H1 (cell line): ENCODE data around the gene LCE2C. TPM values are rescaled to one million over a fixed set of nuclear protein-coding genes. Genes with fewer than 3 reads are reported as not detected.

Experiments used
- POU5F1 ChIP-seq: IDR thresholded peaks from 2 replicates; pipeline ENCODE4 v1.6.1; 2011; ENCODE audit warnings: low read depth, mild to moderate bottlenecking, low read length, moderate library complexity
- USF2 ChIP-seq: IDR thresholded peaks from 2 replicates; pipeline ENCODE4 v1.6.1; 2011; ENCODE audit warnings: low read length, improper control_type of control experiment
- polyA plus RNA-seq, 7 experiments: library from polyadenylated mRNA; depleted of rRNA in 3 of 7; stranded (reverse) in 5 of 7; unstranded in 2 of 7; fragments of >200 nt in 5 of 7; fragments of 200-250 nt in 2 of 7; gene quantifications; 1 replicate in 5 of 7; 2 replicates in 1 of 7; 4 replicates in 1 of 7; pipeline versions ENCODE4 v1.2.1 to v1.2.3, GENCODE V29; 2011 to 2013; ENCODE audit warnings: missing spikeins in 2 of 7, mixed read lengths in 2 of 7
- total RNA-seq: library from RNA; stranded (reverse); fragmentation: NEBNext Ultra II Directional; extraction: Animal tissue kit (Norgen Biotek cat#: 25700); gene quantifications from 2 replicates; pipeline ENCODE4 v1.2.1, GENCODE V29; 2021

Gene LCE2C
- total and polyA plus RNA-seq, 2 of the 8 experiments (the other 6 are each of a cell fraction or from before 2014, with no cell fraction given), result not detected

GRCh38 chr1:152697701-152698600, 22.9 kb downstream of the LCE2C start, which contains the start of gene LCE2A (continued):
- TF ChIP-seq USF2, result no peak
- no peak for TF ChIP-seq POU5F1
